T-helper 2 cell (primary cell): ENCODE results near the gene MARCHF7.
"Not testable (repeated sequence)": the region's sequence is repeated elsewhere in the genome, so short reads cannot be mapped to it uniquely, and the experiment has no call there.

ENCODE experiments used
- DNase-seq, 5 experiments: peaks; one replicate each; pipeline versions ENCODE4 v3.0.0 to v3.0.0-alpha.2; 2012 to 2022
- total RNA-seq, 2 donors: gene quantifications; one replicate each; lab custom pipeline; 2026; lab: John Stamatoyannopoulos, UW

Gene MARCHF7, protein sequence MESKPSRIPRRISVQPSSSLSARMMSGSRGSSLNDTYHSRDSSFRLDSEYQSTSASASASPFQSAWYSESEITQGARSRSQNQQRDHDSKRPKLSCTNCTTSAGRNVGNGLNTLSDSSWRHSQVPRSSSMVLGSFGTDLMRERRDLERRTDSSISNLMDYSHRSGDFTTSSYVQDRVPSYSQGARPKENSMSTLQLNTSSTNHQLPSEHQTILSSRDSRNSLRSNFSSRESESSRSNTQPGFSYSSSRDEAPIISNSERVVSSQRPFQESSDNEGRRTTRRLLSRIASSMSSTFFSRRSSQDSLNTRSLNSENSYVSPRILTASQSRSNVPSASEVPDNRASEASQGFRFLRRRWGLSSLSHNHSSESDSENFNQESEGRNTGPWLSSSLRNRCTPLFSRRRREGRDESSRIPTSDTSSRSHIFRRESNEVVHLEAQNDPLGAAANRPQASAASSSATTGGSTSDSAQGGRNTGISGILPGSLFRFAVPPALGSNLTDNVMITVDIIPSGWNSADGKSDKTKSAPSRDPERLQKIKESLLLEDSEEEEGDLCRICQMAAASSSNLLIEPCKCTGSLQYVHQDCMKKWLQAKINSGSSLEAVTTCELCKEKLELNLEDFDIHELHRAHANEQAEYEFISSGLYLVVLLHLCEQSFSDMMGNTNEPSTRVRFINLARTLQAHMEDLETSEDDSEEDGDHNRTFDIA
- total RNA-seq = 105 to 148 reads per million in 2 donors

DNA sequence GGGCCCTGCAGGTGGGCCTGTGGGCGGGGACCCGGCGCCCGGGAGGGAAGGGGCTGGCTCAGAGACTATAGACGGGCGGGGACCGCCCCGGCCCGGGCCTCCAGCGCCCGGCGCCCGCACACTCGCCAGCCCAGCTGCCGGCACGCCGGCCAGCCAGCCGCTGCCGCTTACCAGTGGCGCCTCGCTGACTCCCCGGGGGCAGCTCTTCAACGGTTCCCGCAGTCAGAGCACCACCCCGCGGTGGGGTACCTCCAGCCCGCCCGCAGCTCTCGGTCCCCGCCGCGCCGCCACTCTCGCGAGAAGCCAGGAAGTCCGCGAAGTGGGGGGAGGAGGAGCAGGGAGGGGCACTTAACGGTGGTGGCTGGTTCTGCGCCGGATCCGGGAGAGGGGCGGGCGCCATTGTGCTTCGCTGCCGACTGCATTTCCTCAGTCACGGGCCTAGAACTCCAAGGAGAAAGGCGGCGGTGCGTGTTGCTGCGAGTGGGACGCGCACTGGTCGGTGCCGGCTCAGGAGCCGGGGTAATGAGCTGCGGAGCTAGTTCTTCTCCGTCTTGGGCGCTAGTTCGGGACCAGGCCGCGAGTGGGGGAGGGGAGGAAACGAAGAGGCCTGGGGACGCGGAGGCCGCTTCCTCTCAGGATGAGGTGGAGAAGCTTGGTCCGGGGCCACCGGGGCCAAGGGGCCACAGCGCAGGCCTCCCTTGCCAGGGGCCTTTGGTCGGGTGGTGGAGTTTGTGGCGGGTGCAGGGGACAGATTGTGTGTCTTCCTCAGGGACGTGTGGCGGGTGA is at the start of gene MARCHF7:
MARCHF7 (plus strand) TSS at position 364 of the 786 bp plus-strand sequence. CDS start 16,517 bp downstream, outside the sequence.
- DNase-seq = peak; percentile 91 to 97 (median 96)

DNA sequence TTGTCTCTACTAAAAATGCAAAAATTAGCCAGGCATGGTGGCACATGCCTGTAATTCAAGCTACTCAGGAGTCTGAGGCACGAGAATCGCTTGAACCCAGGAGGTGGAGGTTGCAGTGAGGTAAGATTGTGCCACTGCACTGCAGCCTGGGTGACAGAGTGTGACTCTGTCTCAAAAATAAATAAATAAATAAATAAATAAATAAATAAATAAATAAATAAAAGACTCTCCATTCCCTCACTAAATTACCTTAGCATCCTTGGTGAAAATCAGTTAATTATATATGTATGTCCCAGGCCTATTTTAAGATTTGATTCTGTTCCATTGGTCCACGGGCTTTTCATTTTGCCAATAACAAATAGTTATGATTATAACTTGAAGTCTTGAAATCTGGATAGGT is 44.9 kb upstream of the MARCHF7 start:
- not testable (repeated sequence) for DNase-seq

DNA sequence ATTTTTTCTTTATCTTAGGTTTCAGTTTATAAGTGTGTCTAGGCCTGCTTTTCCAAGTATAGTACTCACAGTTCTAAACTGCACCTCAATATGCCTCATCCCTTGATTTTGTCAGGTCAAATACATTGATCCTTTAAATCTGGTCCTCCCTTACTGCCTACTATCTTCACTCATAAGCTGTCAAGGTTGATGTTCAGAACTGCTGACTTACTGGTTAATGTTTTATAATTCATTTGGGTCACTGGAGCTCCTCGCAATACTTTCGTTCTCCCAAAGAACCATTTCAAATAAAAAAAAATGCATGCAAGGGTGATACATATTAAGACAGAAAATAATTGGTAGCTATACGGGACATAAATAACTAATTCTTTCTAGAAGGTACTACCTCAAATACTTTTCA is 41.3 kb upstream of the MARCHF7 start:
- no peak for DNase-seq

DNA sequence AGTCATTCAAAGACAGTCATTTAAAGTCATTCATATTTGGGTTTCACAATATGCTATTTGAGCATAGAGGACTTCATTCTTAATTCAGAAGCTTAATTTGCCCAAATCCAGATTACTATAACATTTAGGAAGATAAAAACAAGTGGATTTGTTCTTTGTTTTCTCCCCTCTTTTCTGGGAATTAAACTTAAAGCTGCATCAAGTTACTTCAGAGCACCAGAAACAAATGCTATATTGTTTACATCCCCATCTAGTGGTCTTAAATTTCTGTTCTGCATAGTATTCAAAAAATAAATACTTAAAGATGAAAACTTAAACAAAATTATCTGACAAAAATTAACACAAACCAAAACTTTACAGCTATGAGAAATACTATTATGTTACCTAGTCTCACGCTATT is 34.7 kb upstream of the MARCHF7 start:
- DNase-seq = no peak

DNA sequence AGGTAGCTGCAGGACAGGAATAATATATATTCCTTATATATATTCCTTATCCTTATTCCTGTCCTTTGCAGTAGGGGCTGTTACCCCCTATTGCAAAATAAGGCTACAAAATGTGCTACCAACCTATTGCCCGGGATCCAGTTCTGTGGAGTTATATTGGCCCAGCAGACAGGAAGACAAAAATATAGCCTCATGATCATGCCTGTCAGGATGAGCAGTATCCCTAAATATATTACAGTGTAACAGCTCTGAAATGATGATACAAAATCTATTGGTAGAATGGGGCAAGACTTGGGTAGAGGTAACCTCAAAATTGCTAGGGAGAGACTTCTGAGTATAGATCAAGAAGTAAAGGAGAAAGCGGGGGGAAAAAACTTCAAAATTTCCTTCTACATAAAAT is 31.6 kb upstream of the MARCHF7 start:
- DNase-seq = no peak

DNA sequence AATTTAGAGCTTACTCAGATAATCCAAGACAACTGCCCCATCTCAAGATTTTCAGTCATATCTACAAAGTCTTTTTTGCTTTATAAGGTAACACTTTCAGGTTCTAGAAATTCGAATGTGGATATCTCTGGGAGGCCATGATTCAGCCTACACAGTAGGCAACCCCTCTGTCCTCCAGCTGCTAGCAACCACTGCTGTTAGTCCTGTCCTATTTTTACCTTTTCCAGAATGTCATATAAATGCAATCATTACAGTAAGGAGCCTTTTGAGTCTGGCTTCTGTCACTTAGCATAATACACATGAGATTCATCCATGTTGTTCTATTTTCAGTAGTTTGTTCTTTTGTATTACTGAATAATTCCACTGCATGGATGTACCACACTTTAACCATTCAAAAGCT is 28.5 kb upstream of the MARCHF7 start:
- DNase-seq = no peak

DNA sequence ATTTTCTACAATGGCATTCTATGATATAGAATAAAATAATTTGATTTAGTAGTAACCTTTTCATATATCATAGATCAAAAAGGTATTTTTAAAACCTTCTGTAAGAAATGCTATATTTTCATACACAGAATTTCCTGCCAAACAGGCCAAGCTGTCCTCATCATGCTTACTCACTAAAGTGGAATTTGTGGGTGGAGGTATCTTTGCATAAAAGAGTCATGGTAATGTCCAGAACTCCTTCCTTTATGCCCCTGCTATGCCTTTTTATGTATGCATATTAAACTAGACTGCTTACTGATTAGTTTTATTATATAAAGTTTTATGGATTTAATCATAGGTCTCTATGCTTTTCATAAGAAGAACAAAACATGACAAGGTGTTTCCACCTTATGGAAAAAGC is 27.5 kb upstream of the MARCHF7 start:
- DNase-seq = no peak

DNA sequence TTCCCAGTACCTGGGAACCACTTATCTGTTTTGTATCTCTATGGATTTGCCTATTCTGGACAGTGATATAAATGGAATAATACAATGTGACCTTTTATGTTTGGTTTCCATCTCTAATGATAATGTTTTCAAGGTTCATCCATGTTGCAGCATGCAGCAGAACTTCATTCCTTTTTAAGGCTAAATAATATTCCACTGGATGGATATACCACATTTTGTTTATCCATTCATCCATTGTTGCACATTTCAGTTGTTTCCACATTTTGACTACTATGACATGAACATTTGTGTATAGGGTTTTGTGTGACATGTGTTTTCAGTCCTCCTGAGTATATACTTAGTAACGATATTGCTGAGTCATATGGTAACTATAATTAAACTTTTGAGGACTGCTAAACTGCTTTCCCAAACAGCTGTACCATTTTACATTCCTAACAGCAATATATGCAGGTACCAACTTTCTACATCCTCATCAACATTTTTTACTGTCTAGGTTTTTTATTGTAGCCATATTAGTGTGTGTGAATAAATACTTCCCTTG is 17.7 kb upstream of the MARCHF7 start:
- no peak for DNase-seq

DNA sequence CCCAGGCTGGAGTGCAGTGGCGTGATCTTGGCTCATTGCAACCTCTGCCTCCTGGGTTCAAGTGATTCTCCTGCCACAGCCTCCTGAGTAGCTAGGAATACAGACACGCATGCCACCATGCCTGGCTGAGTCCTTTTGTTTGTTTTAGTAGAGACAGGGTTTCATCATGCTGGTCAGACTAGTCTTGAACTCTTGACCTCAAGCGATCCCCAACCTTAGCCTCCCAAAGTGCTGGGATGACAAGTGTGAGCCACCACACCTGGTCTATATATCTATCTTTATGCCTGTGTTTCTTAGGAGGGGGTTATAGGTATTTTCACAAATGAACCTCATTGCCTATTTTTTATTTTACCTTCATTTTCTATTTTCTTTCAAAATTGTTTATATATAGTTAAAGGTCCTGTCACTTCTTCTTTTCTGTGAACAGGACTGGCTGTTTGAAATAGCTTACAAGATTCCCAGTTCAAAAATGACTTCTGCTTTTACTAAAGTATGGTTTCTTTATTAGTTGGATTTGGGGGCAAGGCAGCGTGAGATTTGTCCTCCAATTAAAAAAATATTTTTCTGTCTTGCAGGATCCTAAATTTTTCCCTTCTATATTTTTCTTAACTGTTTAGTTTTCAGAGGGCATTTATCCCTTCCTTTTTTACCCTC is 16.4 kb upstream of the MARCHF7 start:
- no peak for DNase-seq

DNA sequence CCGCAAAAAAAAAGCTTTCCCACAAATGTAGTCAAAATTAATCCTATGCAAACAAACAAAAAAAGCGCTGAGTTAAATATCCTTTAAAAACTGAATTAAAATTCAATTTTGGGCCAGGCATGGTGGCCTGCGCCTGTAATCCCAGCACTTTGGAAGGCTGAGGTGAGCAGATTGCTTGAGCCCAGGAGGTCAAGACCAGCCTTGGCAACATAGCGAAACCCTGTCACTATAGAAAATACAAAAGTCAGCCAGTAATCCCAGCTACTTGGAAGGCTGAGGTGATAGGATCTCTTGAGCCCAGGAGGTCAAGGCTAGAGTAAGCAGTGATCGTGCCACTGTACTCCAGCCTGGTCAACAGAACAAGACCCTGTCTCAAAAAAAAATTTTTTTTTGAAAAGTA is 8.8 kb upstream of the MARCHF7 start:
- no peak for DNase-seq

DNA sequence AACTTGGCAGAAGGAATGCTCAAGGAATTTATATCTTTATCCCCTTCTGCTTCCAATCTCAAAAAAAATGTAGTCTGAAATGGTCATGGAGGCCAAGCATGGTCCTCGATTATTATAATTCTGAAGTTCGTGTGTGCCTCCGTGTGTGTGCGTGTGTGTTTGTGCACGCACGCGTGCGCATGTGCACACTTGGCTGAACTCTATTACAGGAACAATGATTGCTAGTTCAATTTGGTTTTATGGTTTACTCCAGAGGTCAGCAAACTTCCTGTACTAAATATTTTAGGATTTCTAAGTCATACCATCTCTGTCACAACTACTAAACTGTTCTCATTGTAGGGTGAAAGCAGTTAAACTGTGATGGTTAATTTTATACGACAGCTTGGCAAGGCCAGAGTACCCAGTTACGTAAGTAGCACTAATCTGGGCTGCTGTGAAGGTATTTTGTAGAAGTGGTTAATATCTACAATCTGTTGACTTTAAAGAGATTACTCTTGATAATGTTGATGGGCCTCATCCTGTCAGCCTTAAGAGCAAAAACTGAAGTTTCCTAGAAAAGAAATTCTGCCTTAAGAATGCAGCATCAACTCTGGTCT is 5.8 kb upstream of the MARCHF7 start:
- peak in 1 of 5 experiments; percentile 44 for DNase-seq

DNA sequence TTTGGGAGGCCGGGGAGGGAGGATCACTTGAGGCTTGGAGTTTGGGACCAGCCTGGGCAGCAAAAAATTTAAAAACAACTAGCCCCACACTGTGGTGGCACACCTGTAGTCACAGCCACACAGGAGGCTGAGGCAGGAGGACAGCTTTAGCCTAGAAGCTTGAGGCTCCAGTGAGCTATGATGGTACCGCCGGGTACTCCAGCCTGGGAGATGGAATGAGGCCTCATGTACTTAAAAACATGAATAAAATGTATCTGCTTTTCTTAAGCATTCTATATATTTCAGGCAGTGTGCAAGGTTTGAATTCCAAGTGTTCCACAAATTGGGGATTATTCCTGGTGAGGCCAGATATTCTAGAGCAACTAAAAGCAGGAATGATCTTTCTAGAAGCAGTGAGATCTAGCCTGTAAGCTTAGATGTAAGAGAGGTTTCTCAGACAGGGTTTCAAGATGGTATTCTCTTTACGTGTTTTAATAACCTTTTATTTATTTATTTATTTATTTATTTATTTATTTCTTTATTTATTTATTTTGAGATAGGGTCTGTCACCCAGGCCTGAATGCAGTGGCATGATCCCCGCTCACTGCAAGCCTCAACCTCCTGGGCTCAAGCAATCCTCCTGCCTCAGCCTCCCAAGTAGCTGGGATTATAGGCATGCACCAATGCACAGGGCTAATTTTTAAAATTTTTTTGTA is 4.1 kb upstream of the MARCHF7 start:
- no peak for DNase-seq

DNA sequence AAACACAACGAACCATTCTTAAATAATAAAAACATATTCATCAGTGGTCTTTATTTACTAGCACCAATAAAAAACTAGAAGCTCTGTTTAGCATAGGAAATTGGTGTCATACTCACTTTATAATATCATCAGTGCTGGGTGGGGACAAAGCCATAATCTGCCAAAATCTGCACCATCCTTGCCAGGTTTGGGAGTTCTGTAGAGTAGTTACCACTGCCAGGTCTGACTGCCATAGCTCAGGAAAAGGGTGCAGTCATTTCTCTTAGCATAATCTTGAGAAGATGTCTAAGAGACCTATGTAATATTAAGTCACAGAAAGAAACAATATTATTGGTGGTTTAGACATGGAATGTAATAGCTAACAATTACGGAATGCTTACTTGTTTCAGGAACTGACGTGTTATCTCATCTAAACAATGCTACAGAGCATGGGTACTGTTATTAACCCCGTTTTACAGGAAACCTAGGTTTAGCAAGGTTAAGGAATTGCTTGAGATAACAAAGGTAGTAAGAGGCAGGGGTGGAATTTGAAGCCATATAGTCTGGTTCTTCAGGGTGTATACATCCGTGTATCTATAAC is 1.6 kb upstream of the MARCHF7 start:
- no peak for DNase-seq

DNA sequence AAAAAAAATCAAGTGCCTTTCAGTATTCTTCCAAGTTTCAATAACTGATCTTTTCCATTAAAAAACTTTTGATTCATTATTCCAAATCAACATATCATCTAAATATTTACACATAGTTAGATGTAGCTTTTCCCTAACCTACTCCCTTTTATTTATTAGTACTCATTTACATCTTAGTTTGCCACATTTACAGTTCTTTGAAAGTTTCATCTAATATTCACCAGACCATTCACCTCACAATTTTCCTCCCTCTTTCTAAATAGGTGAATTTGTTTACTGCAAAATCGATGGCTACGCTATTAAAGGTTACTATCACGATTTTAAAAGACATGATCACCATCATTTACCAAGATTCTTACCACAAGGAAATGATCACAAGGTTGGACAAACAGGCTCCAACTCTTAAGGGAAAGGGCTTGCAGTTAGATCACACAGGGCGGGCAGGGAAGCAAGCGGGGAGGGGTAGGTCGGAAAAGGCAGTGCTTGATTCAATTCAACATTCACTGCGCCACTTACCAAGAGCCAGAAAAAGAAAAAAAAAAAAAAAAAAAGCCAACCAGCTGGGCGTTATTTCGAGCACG is 654 bp upstream of the MARCHF7 start:
- no peak for DNase-seq

DNA sequence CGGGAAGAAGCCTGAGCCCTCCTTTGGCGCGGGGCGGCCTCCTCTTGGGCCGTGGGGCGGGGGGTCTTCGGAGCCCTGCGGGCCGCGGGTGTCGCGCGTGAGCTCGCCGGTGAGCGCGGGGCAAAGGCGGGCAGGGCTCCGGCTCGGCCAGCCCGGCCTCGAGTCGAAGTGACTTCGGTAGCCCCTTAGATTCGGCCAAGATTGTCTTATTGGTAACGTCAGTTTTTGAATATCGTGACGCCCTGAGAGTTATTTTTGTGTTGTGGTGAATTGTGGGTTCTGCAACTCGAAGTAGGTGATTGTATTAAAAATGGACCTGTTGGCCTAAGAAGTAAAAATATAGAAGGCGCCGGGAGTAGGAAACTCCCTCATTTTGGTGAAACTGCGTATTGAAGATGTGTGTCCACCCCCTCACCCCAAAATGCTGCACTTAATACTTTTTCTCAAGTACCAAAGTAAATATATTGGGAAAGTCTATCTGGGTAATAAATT is 669 bp downstream of the MARCHF7 start:
- DNase-seq = peak in 1 of 5 experiments; percentile 63

DNA sequence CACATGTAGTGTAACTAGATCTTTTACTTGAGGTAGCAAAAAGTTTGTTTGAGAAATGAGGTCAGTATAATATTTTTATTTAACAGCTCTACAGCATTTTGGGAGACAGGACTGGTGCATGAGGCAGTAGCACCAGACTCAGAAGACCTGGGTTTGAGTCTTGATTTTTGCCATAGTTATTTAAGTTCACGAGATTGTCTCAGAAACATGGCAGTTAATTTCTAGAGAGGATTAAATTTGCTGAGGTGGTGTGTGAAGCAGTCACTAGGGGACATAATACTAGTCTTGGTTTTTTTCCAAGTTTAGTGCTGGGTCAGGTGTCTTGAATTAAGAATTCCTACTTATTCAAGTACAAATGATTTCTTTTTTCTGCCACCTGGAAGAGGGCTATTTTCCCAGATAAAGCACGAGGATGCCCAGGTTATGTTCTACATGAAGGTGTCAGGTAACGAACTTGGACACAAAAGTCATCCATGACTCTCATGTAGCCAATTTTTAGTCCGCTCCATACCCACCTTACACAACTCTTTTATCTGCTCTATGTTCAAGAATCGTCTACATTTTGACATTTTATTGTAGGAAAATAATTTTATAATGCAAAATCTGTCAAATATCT is 1.4 kb downstream of the MARCHF7 start:
- peak in 1 of 5 experiments; percentile 39 for DNase-seq

DNA sequence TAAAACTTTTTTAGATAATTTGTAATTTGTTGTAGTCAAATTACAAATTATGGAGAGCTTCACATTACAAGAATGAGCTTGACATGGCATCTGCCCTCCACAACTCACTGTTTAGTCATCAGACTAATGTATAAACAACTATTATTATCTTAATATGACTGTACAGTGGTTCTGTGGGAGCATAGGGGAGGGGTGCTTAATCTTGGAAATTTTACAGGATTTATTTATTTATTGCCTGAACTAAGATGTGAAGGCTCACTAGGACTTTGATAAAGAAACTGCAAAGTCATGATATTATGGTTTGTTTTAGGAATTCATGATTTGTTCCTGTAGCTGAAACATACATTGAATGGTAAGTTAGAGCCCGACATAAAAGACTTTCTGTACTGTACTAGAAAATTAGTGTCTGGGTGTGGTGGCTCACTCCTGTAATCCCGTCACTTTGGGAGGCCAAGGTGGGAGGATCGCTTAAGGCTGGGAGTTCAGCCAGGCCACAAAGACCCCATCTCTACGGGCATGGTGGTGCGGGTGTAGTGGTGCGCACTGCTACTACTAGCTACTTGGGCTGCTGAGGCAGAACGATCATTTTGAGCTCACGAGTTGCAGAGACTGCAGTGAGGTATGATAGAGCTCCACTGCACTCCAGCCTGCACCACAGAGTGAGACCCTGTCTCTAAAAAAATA is 2.1 kb downstream of the MARCHF7 start:
- peak in 1 of 5 experiments; percentile 47 for DNase-seq

DNA sequence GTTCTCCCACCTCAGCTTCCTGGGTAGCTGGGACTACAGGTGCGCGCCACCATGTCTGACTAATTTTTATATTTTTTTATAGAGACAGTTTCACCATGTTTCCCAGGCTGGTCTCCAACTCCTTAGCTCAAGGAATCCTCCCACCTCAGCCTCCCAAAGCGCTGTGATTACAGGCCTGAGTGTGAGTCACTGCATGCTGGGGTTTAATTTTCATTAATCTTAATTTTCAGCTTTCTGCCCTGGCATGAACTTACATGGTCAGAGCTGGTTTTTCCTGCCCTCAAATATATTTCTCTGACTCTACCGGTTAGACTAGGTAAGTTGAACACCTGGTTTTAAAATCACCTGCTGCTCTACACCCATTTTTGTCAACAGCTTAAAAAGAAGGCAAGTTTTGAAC is 3.1 kb downstream of the MARCHF7 start:
- DNase-seq = peak in 1 of 5 experiments; percentile 3

DNA sequence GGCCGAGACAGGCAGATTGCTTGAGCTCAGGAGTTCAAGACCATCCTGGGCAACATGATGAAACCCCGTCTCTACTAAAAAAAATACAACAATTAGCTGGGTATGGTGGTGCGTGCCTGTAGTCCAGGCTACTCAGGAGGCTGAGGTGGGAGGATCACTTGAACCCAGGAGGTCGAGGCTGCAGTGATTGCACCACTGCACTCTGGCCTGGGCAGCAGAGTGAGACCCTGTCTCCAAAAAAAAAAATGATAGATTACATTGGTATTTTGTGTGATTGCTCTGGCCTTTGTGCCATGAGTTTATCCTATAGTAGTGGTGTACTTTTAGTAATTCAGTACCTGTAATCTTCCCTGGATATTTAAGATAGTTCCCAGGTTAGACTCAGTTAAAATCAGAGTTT is 4.1 kb downstream of the MARCHF7 start:
- DNase-seq = not testable (repeated sequence)
